GM23338 (cell line): ENCODE data around the gene VMO1. TPM values are rescaled to one million over a fixed set of nuclear protein-coding genes. Genes with fewer than 3 reads are reported as not detected.

Experiments used
- ATAC-seq: fragments of 200-7000 bp; cut with Tn5 transposase; 3 replicates; pipeline ENCODE4 v1.9.1; 2020
- DNase-seq: peaks from one replicate; pipeline ENCODE4 v3.0.0-alpha.2; 2015; ENCODE audit warnings: low spot score
- H2AFZ ChIP-seq: fragments of 200-600 bp; sonication (generic); 2 replicates; pipeline ENCODE4 v1.8.0; 2016; ENCODE audit warnings: antibody characterized with exemption, mild to moderate bottlenecking, moderate library complexity
- H3F3A ChIP-seq: fragments of 200-600 bp; sonication (generic); replicated peaks from 2 replicates; pipeline ENCODE4 v1.8.0; 2017; ENCODE audit warnings: antibody characterized with exemption, mixed run types, low read depth
- H3K27ac ChIP-seq: fragments of 200-600 bp; sonication (generic); 2 replicates; pipeline ENCODE4 v1.6.1; 2016; ENCODE audit warnings: low read depth
- H3K27me3 ChIP-seq: fragments of 200-600 bp; sonication (generic); 2 replicates; pipeline ENCODE4 v1.8.0; 2016; ENCODE audit warnings: mild to moderate bottlenecking, mixed run types, moderate library complexity; ENCODE audit not compliant: insufficient read depth
- H3K36me3 ChIP-seq: fragments of 200-600 bp; sonication (generic); 2 replicates; pipeline ENCODE4 v1.8.0; 2016; ENCODE audit warnings: mild to moderate bottlenecking; ENCODE audit not compliant: insufficient read depth
- H3K4me1 ChIP-seq: fragments of 200-600 bp; sonication (generic); 2 replicates; pipeline ENCODE4 v1.8.0; 2016; ENCODE audit warnings: mild to moderate bottlenecking, moderate library complexity; ENCODE audit not compliant: insufficient read depth
- H3K4me2 ChIP-seq: fragments of 200-600 bp; sonication (generic); 2 replicates; pipeline ENCODE4 v1.7.1; 2017; ENCODE audit warnings: mixed run types
- H3K4me3 ChIP-seq: fragments of 200-600 bp; sonication (generic); 2 replicates; pipeline ENCODE4 v1.6.1; 2016; ENCODE audit warnings: mixed run types
- H3K79me2 ChIP-seq: fragments of 200-600 bp; sonication (generic); replicated peaks from 2 replicates; pipeline ENCODE4 v1.8.0; 2017; ENCODE audit warnings: mild to moderate bottlenecking; ENCODE audit not compliant: insufficient read depth
- H3K9me2 ChIP-seq: fragments of 200-600 bp; sonication (generic); 2 replicates; pipeline ENCODE4 v1.8.0; 2017; ENCODE audit not compliant: insufficient read depth
- H4K20me1 ChIP-seq: fragments of 200-600 bp; sonication (generic); replicated peaks from 2 replicates; pipeline ENCODE4 v1.8.0; 2017; ENCODE audit warnings: mild to moderate bottlenecking; ENCODE audit not compliant: insufficient read depth
- H3K27ac Mint-ChIP-seq: 2 replicates; pipeline ENCODE4 v1.8.0; 2020; ENCODE audit warnings: inconsistent platforms, mild to moderate bottlenecking, moderate library complexity, mixed read lengths
- H3K27me3 Mint-ChIP-seq: 3 replicates; pipeline ENCODE4 v1.8.0; 2022; ENCODE audit warnings: low read depth, mild to moderate bottlenecking, moderate library complexity, mixed read lengths, inconsistent platforms; ENCODE audit not compliant: insufficient read depth, poor library complexity
- H3K36me3 Mint-ChIP-seq: 3 replicates; pipeline ENCODE4 v1.8.0; 2021; ENCODE audit warnings: low read depth, mild to moderate bottlenecking, inconsistent platforms, moderate library complexity, mixed read lengths
- H3K4me1 Mint-ChIP-seq: 3 replicates; pipeline ENCODE4 v1.8.0; 2020; ENCODE audit warnings: mild to moderate bottlenecking, inconsistent platforms, mixed read lengths
- H3K4me3 Mint-ChIP-seq: 3 replicates; pipeline ENCODE4 v1.8.0; 2021; ENCODE audit warnings: moderate library complexity, mild to moderate bottlenecking, inconsistent platforms, mixed read lengths
- H3K9me3 Mint-ChIP-seq: 3 replicates; pipeline ENCODE4 v1.8.0; 2020; ENCODE audit warnings: moderate library complexity, mild to moderate bottlenecking, inconsistent platforms, mixed read lengths
- CREB1 ChIP-seq: fragments of 250-450 bp; sonication (Bioruptor Pico); IDR thresholded peaks from 2 replicates; pipeline ENCODE4 v1.5.0; 2020; ENCODE audit warnings: low read depth, mild to moderate bottlenecking, moderate library complexity
- EZH2 ChIP-seq: fragments of 200-600 bp; sonication (generic); IDR thresholded peaks from one replicate; pipeline ENCODE4 v1.8.0; 2017; ENCODE audit warnings: antibody characterized with exemption, mild to moderate bottlenecking, low read depth; ENCODE audit not compliant: unreplicated experiment
- NANOG ChIP-seq: IDR thresholded peaks from 2 replicates; pipeline ENCODE4 v1.6.1; 2016; ENCODE audit warnings: antibody characterized with exemption, borderline replicate concordance
- POLR2AphosphoS5 ChIP-seq: IDR thresholded peaks from 2 replicates; pipeline ENCODE4 v1.6.1; 2016; ENCODE audit warnings: antibody characterized with exemption, low read depth
- ZNF331 ChIP-seq: fragments of 250-450 bp; sonication (Bioruptor Pico); IDR thresholded peaks from 2 replicates; pipeline ENCODE4 v1.5.0; 2020; ENCODE audit warnings: low read depth, mild to moderate bottlenecking, moderate library complexity
- polyA plus RNA-seq: library from polyadenylated mRNA; unstranded; fragments of >200 nt; fragmentation: Nextera tagmentation; extraction: Ambion mirVana; gene quantifications from 2 replicates; pipeline ENCODE4 v1.2.1, GENCODE V29; 2016
- total RNA-seq: library from RNA; depleted of rRNA; stranded (reverse); fragments of >200 nt; shearing (Covaris generic); gene quantifications from 2 replicates; pipeline ENCODE4 v1.2.3, GENCODE V29; 2014
- TF ChIP-seq, protein P1 (sequence below): IDR thresholded peaks from one replicate; pipeline ENCODE4 v1.6.1; 2018; ENCODE audit warnings: antibody characterized with exemption; ENCODE audit not compliant: unreplicated experiment

VMO1 gene
- total and polyA plus RNA-seq, 2 experiments from 2014 or later, result 0.38 to 0.47 TPM

DNA sequence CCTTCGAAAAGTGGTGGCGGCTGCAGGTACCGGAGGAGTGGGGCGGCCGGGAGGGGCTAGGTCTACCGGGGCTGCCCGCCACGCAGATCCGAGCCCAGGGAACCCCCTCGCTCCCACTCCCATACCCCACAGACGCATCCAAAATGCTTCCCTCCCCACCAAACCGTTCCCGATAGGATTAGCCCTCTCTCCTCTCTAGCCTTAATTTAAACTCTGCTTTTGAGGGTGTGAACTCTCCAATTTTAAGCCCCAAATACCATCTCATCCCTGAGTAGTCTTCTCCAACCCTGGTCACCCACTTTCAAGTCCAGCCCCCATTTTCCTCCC lies 46.2 kb downstream of the VMO1 start (continued):
- TF ChIP-seq, protein P1, sequence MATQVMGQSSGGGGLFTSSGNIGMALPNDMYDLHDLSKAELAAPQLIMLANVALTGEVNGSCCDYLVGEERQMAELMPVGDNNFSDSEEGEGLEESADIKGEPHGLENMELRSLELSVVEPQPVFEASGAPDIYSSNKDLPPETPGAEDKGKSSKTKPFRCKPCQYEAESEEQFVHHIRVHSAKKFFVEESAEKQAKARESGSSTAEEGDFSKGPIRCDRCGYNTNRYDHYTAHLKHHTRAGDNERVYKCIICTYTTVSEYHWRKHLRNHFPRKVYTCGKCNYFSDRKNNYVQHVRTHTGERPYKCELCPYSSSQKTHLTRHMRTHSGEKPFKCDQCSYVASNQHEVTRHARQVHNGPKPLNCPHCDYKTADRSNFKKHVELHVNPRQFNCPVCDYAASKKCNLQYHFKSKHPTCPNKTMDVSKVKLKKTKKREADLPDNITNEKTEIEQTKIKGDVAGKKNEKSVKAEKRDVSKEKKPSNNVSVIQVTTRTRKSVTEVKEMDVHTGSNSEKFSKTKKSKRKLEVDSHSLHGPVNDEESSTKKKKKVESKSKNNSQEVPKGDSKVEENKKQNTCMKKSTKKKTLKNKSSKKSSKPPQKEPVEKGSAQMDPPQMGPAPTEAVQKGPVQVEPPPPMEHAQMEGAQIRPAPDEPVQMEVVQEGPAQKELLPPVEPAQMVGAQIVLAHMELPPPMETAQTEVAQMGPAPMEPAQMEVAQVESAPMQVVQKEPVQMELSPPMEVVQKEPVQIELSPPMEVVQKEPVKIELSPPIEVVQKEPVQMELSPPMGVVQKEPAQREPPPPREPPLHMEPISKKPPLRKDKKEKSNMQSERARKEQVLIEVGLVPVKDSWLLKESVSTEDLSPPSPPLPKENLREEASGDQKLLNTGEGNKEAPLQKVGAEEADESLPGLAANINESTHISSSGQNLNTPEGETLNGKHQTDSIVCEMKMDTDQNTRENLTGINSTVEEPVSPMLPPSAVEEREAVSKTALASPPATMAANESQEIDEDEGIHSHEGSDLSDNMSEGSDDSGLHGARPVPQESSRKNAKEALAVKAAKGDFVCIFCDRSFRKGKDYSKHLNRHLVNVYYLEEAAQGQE, result no peak
- no peak for TF ChIP-seq POLR2AphosphoS5

GRCh38 chr17:4739122-4740024 lies 46.8 kb downstream of the VMO1 start, which contains the start of the genes CXCL16 and ZMYND15:
Gene CXCL16, minus strand, starts transcription at chr17:4739928. Its CDS starts 589 bp downstream, at chr17:4739339.
Gene ZMYND15, plus strand, starts transcription at chr17:4739833. Its CDS starts 716 bp downstream, at chr17:4740549.
- TF ChIP-seq ZNF331 (no peak), CREB1 (CRISPR knock-in tag) (peak; percentile 62)
- Histone ChIP-seq H4K20me1 (0 out of 2 replicates have a peak, but pooled peaks cover 5% of the 10 kb centered on the region), H3K27ac (no peak within 1 kb of the TSS), H3K4me2 (peak within 1 kb of the TSS; percentile 91), H3K36me3 (no peaks in the 10 kb centered on the region), H3K4me3 (peak within 1 kb of the TSS; percentile 75), H3K27me3 (peaks cover 76% of the 10 kb centered on the region), H3K4me1 (peaks cover 9% of the 10 kb centered on the region; the same call in 1 of the 2 replicates), H3K79me2 (no peaks in the 10 kb centered on the region), H3K9me2 (no peaks in the 10 kb centered on the region), H2AFZ (peak within 1 kb of the TSS; percentile 96), H3F3A (peaks cover 6% of the 10 kb centered on the region; the same call in 1 of the 2 replicates)
- H3K27ac Mint-ChIP-seq, result no peak within 1 kb of the TSS
- peak within 1 kb of the TSS; percentile 79 for H3K4me3 Mint-ChIP-seq
- peaks cover 62% of the 10 kb centered on the region for H3K27me3 Mint-ChIP-seq
- H3K4me1 Mint-ChIP-seq, result peaks cover 9% of the 10 kb centered on the region
- DNase-seq (peak; percentile 55), ATAC-seq (peak; percentile 69)
- H3K9me3 Mint-ChIP-seq, result no peaks in the 10 kb centered on the region; the same call in 1 of the 3 replicates
- no peaks in the 10 kb centered on the region; the same call in 2 of the 3 replicates for H3K36me3 Mint-ChIP-seq

- peak overlapping the region; percentile 91 for H3K4me2 ChIP-seq
- TF ChIP-seq EZH2 (peak; percentile 89), NANOG (no peak)
- Mint-ChIP-seq H3K4me1 (peaks cover 9% of the 10 kb centered on the region), H3K36me3 (peaks cover 2% of the 10 kb centered on the region; the same call in 1 of the 3 replicates), H3K4me3 (peak overlapping the region; percentile 79), H3K27ac (no peak overlapping the region), H3K9me3 (no peaks in the 10 kb centered on the region; the same call in 1 of the 3 replicates), H3K27me3 (peaks cover 62% of the 10 kb centered on the region)
- H3K36me3 ChIP-seq, result no peaks in the 10 kb centered on the region
- H3K27ac ChIP-seq, result no peak overlapping the region
- no peaks in the 10 kb centered on the region for H3K9me2 ChIP-seq
- no peaks in the 10 kb centered on the region for H3K79me2 ChIP-seq
- H3K27me3 ChIP-seq, result peaks cover 76% of the 10 kb centered on the region
- peak; percentile 31 for ATAC-seq
- H3F3A ChIP-seq, result peaks cover 6% of the 10 kb centered on the region; the same call in 1 of the 2 replicates
- H2AFZ ChIP-seq, result peak overlapping the region; percentile 96
- H3K4me3 ChIP-seq, result peak overlapping the region; percentile 75
- peak; percentile 48 for DNase-seq
- H3K4me1 ChIP-seq, result peaks cover 9% of the 10 kb centered on the region; the same call in 1 of the 2 replicates
- H4K20me1 ChIP-seq, result 0 out of 2 replicates have a peak, but pooled peaks cover 5% of the 10 kb centered on the region
Observed at GRCh38 chr17:4738136-4739121, 47.7 kb downstream of the VMO1 start.
